GM12875 (cell line): ENCODE results near the gene P2RY10.
"Not testable (repeated sequence)": the region's sequence is repeated elsewhere in the genome, so short reads cannot be mapped to it uniquely, and the experiment has no call there.

Experiments used
- H3K4me3 ChIP-seq: one replicate; pipeline ENCODE4 v1.5.1; 2011; ENCODE audit warnings: low read depth, low read length, control low read depth
- TF ChIP-seq, protein P1 (sequence below): IDR thresholded peaks from 2 replicates; pipeline ENCODE4 v1.5.1; 2011; ENCODE audit warnings: low read depth, mild to moderate bottlenecking, control low read depth, inconsistent platforms, low read length, moderate library complexity, borderline replicate concordance; ENCODE audit not compliant: insufficient read depth

Gene P2RY10

DNA sequence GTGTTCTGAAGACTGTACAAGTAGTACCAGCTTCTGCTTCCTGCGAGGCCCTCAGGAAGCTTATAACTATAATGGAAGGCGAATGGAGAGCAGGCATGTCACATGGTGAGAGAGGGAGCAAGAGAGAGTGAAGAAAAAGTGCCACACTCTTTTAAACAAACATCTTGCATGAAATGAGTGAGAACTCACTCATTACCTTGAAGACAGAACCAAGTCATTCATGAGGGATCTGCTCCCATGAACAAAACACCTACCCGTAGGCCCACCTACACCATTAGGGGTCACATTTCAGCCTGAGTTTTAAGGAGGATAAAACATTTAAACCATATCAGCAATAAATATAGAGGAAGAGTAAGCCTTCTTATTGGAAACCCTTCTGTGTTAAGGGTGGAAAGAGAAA, 19.4 kb downstream of the P2RY10 start:
- H3K4me3 ChIP-seq: no peak overlapping the region
- TF ChIP-seq, protein P1, sequence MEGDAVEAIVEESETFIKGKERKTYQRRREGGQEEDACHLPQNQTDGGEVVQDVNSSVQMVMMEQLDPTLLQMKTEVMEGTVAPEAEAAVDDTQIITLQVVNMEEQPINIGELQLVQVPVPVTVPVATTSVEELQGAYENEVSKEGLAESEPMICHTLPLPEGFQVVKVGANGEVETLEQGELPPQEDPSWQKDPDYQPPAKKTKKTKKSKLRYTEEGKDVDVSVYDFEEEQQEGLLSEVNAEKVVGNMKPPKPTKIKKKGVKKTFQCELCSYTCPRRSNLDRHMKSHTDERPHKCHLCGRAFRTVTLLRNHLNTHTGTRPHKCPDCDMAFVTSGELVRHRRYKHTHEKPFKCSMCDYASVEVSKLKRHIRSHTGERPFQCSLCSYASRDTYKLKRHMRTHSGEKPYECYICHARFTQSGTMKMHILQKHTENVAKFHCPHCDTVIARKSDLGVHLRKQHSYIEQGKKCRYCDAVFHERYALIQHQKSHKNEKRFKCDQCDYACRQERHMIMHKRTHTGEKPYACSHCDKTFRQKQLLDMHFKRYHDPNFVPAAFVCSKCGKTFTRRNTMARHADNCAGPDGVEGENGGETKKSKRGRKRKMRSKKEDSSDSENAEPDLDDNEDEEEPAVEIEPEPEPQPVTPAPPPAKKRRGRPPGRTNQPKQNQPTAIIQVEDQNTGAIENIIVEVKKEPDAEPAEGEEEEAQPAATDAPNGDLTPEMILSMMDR: no peak

DNA sequence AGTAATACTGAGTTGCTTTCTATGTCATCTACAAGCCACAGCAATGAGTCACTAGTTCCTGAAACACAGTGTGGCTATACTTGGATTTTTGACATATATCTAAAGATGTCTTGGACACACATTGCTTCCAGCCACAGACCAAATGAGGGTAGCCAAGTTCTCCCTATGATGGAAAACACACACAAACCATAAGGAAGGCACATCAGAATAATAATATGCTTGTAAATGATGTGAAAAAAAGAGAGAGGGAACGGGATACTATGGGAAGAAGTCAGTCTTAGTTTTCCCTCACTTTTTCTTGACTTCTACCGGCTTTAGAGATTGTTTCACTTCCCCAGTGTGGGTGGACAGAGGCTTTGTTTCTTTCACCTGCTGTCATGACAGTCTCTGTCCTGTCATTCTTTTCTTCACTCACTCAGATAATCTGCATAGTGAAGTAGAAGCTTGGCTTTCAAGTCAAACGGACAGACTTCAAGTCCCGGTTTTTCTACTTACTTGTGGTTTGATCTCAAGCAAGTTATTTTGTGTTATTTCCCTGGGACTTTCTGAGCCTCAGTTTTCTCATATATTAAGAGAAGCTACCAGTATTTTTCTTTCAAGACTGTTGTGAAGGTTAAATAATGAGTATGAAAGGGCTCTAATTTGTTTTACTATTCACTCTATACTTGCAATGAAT, 34.7 kb downstream of the P2RY10 start:
- H3K4me3 ChIP-seq: no peak overlapping the region
- TF ChIP-seq, protein P1: no peak

DNA sequence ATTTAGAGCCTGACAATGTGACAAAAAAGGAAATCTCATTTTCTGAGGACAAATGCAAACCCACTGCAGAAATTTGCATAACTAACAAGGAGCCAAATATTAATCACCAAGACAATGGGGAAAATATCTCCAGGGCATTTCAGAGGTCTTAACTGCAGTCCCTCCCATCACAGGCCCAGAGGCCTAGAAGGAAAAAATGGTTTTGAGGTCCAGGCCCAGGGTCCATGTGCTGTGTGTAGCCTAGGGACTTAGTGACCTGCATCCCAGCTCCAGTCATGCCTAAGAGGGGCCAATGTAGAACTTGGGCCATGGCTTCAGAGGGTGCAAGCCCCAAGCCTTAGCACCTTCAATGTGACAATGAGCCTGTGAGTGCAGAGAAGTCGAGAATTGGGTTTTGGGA, 44.2 kb downstream of the P2RY10 start:
- no peak overlapping the region for H3K4me3 ChIP-seq
- TF ChIP-seq, protein P1: no peak

DNA sequence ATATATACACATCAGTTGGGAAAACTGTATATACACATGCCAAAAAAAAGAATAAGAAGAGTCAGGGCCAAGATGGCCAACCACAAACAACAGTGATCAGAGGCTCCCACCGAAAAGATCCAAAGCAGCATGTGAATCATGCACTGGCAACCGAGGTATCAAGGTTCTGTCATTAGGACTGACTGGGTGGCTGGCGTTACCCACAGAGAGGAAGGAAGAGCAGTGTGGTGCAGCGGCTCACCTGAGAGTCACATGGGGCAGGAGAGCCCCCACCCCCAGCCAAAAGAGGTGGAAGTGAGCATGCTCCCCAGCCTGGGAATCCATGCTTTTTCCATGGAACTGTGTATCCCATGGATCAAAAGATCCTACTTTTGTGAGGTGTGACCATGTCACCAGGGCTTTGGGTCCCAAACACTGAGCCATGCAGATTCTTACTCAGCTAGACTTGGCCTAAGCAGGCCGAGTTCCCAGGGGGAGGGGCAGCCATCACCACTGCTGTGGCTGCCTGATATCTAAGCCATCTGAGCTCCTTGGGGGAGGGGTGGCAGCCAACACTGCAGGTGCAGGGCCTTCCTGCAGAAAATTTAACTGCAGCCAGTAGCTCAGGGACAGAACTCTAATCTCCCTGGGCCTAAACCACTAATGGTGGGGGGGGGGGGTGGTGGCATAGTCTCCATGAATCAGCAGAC, 52.8 kb downstream of the P2RY10 start:
- TF ChIP-seq, protein P1: no peak
- H3K4me3 ChIP-seq: no peak overlapping the region

DNA sequence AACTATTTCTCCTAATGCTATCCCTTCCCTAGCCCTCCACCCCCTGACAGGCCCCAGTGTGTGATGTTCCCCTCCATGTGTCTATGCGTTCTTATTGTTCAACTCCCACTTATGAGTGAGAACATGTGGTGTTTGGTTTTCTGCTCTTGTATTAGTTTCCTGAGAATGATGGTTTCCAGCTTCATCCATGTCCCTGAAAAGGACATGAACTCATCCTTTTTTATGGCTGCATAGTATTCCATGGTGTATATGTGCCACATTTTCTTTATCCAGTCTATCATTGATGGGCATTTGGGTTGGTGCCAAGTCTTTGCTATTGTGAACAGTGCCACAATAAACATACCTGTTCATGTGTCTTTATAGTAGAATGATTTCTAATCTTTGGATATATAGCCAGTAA, 62.3 kb downstream of the P2RY10 start:
- H3K4me3 ChIP-seq: not testable (repeated sequence)
